Endodermal cell (in vitro differentiated cells): ENCODE data around the gene EMID1. TPM values are rescaled to one million over a fixed set of nuclear protein-coding genes. Genes with fewer than 3 reads are reported as not detected.

Experiments used
- DNase-seq: peaks from one replicate; pipeline ENCODE4 v3.0.0-alpha.2; 2017
- H3K27ac ChIP-seq: 2 replicates; pipeline ENCODE4 v1.5.1; 2013; ENCODE audit warnings: mild to moderate bottlenecking, low read depth, low read length, moderate library complexity
- H3K27me3 ChIP-seq: 2 replicates; pipeline ENCODE4 v1.6.1; 2013; ENCODE audit warnings: mild to moderate bottlenecking, low read length, moderate library complexity; ENCODE audit not compliant: insufficient read depth, control insufficient read depth, poor library complexity, severe bottlenecking
- H3K36me3 ChIP-seq: 2 replicates; pipeline ENCODE4 v1.7.0; 2013; ENCODE audit warnings: mild to moderate bottlenecking, low read length, moderate library complexity; ENCODE audit not compliant: control insufficient read depth, insufficient read depth
- H3K4me1 ChIP-seq: one replicate; pipeline ENCODE4 v1.7.0; 2013; ENCODE audit warnings: low read length; ENCODE audit not compliant: control insufficient read depth, insufficient read depth
- H3K4me3 ChIP-seq: 2 replicates; pipeline ENCODE4 v1.5.1; 2013; ENCODE audit warnings: mild to moderate bottlenecking, low read length, moderate library complexity
- H3K9ac ChIP-seq: 2 replicates; pipeline ENCODE4 v1.6.1; 2013; ENCODE audit warnings: mild to moderate bottlenecking, low read length, moderate library complexity; ENCODE audit not compliant: poor library complexity, severe bottlenecking; ENCODE audit errors: extremely low read depth
- H3K9me3 ChIP-seq: 2 replicates; pipeline ENCODE4 v1.6.1; 2013; ENCODE audit warnings: mild to moderate bottlenecking, low read length, moderate library complexity; ENCODE audit not compliant: control insufficient read depth
- H3K27ac Mint-ChIP-seq: 2 replicates; pipeline ENCODE4 v1.8.0; 2020; ENCODE audit warnings: mixed read lengths
- H3K27me3 Mint-ChIP-seq: 2 replicates; pipeline ENCODE4 v1.8.0; 2021; ENCODE audit warnings: mild to moderate bottlenecking, mixed read lengths; ENCODE audit not compliant: insufficient read depth
- H3K36me3 Mint-ChIP-seq: 2 replicates; pipeline ENCODE4 v1.8.0; 2020; ENCODE audit warnings: low read depth, mixed read lengths
- H3K4me1 Mint-ChIP-seq: 2 replicates; pipeline ENCODE4 v1.8.0; 2020; ENCODE audit warnings: mixed read lengths
- H3K4me3 Mint-ChIP-seq: 2 replicates; pipeline ENCODE4 v1.8.0; 2020; ENCODE audit warnings: mild to moderate bottlenecking, moderate library complexity, mixed read lengths
- H3K9me3 Mint-ChIP-seq: 2 replicates; pipeline ENCODE4 v1.8.0; 2020; ENCODE audit warnings: mild to moderate bottlenecking, mixed read lengths
- CTCF ChIP-seq: fragments of 200-600 bp; sonication (generic); conservative IDR thresholded peaks from 2 replicates; pipeline ENCODE4 v1.5.0; 2021; ENCODE audit warnings: antibody characterized with exemption, mild to moderate bottlenecking
- WGBS, 2 experiments: methylation state at CpG; one replicate each; pipeline versions ENCODE4 v1.1.5 to v1.1.7; 2013; ENCODE audit warnings: missing lambda C conversion rate in 2 of 2, mixed read lengths in 1 of 2; ENCODE audit not compliant: insufficient coverage in 1 of 2, insufficient read length in 1 of 2; 5-methylcytosine and 5-hydroxymethylcytosine counted together
- total RNA-seq, 2 donors: library from RNA; stranded (reverse); fragmentation: NEBNext Ultra II Directional in 1 of 2; extraction: Animal tissue kit (Norgen Biotek cat#: 25700) in 1 of 2; gene quantifications; 2 replicates in 1 of 2; 3 replicates in 1 of 2; pipeline ENCODE4 v1.2.1, GENCODE V29; 2021

EMID1 gene
- total RNA-seq, 2 donors from 2014 or later, result 19.8 to 41.8 TPM

GRCh38 chr22:29272624-29273023 is 66.9 kb downstream of the EMID1 start:
- peaks cover 78% of the 10 kb centered on the region for H3K36me3 Mint-ChIP-seq
- Histone ChIP-seq H3K27ac (no peak overlapping the region), H3K9ac (no peak overlapping the region), H3K9me3 (no peaks in the 10 kb centered on the region), H3K27me3 (no peaks in the 10 kb centered on the region), H3K4me1 (peaks cover 4% of the 10 kb centered on the region), H3K36me3 (peaks cover 83% of the 10 kb centered on the region), H3K4me3 (peak overlapping the region; percentile 99)
- no peak for TF ChIP-seq CTCF
- H3K27ac Mint-ChIP-seq, result no peak overlapping the region
- WGBS, 2 experiments, result 96 to 100% methylated on average over 2 of the region's 2 CpGs
- no peak overlapping the region for H3K4me3 Mint-ChIP-seq
- H3K4me1 Mint-ChIP-seq, result peaks cover 34% of the 10 kb centered on the region
- peaks cover 2% of the 10 kb centered on the region for H3K27me3 Mint-ChIP-seq
- no peak for DNase-seq
- no peaks in the 10 kb centered on the region for H3K9me3 Mint-ChIP-seq

- H3K9me3 Mint-ChIP-seq, result no peaks in the 10 kb centered on the region
- Histone ChIP-seq H3K4me1 (peaks cover 4% of the 10 kb centered on the region), H3K9ac (no peak overlapping the region), H3K27me3 (no peaks in the 10 kb centered on the region), H3K36me3 (peaks cover 98% of the 10 kb centered on the region), H3K9me3 (no peaks in the 10 kb centered on the region), H3K27ac (no peak overlapping the region), H3K4me3 (no peak overlapping the region)
- peaks cover 90% of the 10 kb centered on the region for H3K36me3 Mint-ChIP-seq
- DNase-seq, result no peak
- H3K27ac Mint-ChIP-seq, result no peak overlapping the region
- no peak for TF ChIP-seq CTCF
- no peaks in the 10 kb centered on the region for H3K27me3 Mint-ChIP-seq
- H3K4me1 Mint-ChIP-seq, result peaks cover 29% of the 10 kb centered on the region
- 93 to 97% methylated on average over 3 of the region's 3 CpGs for WGBS, 2 experiments
- H3K4me3 Mint-ChIP-seq, result no peak overlapping the region
These were observed 69.5 kb downstream of the EMID1 start for GRCh38 chr22:29275167-29275566.

- Histone ChIP-seq H3K27me3 (no peaks in the 10 kb centered on the region), H3K4me3 (no peak overlapping the region), H3K36me3 (peaks cover 95% of the 10 kb centered on the region), H3K27ac (no peak overlapping the region), H3K9me3 (no peaks in the 10 kb centered on the region), H3K4me1 (peaks cover 4% of the 10 kb centered on the region), H3K9ac (no peak overlapping the region)
- 93 to 100% methylated on average over 3 of the region's 3 CpGs for WGBS, 2 experiments
- no peaks in the 10 kb centered on the region for H3K27me3 Mint-ChIP-seq
- H3K27ac Mint-ChIP-seq, result peak overlapping the region; percentile 67
- H3K4me3 Mint-ChIP-seq, result no peak overlapping the region
- no peaks in the 10 kb centered on the region for H3K9me3 Mint-ChIP-seq
- DNase-seq, result no peak
- TF ChIP-seq CTCF, result no peak
- H3K4me1 Mint-ChIP-seq, result peaks cover 20% of the 10 kb centered on the region
- H3K36me3 Mint-ChIP-seq, result peaks cover 91% of the 10 kb centered on the region
These were observed 70.3 kb downstream of the EMID1 start for GRCh38 chr22:29275819-29276565.
